Uterus (tissue), 4 donors: ENCODE results near the gene DDIT3. TPM values are rescaled to one million over a fixed set of nuclear protein-coding genes. Genes with fewer than 3 reads are reported as not detected.
"Not testable (repeated sequence)": the region's sequence is repeated elsewhere in the genome, so short reads cannot be mapped to it uniquely, and the experiment has no call there.

ENCODE experiments used
- DNase-seq, 2 donors: peaks; one replicate each; pipeline ENCODE4 v3.0.0-alpha.2; 2019 to 2020
- H3K27ac ChIP-seq, 2 donors: fragments of 200-600 bp; sonication (generic); 1 replicate in 1 of 2; 2 replicates in 1 of 2; pipeline ENCODE4 v1.5.1; 2016 to 2018
- H3K27me3 ChIP-seq, 2 donors: fragments of 200-600 bp; sonication (generic); one replicate each; pipeline ENCODE4 v1.5.1; 2018 to 2019; ENCODE audit warnings: control low read depth in 1 of 2
- H3K36me3 ChIP-seq, 2 donors: fragments of 200-600 bp; sonication (generic); one replicate each; pipeline ENCODE4 v1.5.1; 2019; ENCODE audit warnings: control low read depth in 1 of 2
- H3K4me1 ChIP-seq, 2 donors: fragments of 200-600 bp; sonication (generic); one replicate each; pipeline ENCODE4 v1.5.1; 2018 to 2019; ENCODE audit warnings: control low read depth in 1 of 2
- H3K4me3 ChIP-seq, 2 donors: fragments of 200-600 bp; sonication (generic); 1 replicate in 1 of 2; 2 replicates in 1 of 2; pipeline ENCODE4 v1.5.1; 2018 to 2019; ENCODE audit warnings: mild to moderate bottlenecking in 1 of 2
- H3K9me3 ChIP-seq, 2 donors: fragments of 200-600 bp; sonication (generic); one replicate each; pipeline ENCODE4 v1.5.1; 2019; ENCODE audit warnings: control low read depth in 1 of 2
- CTCF ChIP-seq, 4 experiments: fragments of 200-600 bp in 2 of 4; fragments of 450-650 bp in 2 of 4; sonication (generic) in 2 of 4; IDR thresholded peaks; one replicate each; pipeline ENCODE4 v1.5.1; 2016 to 2019; ENCODE audit warnings: antibody characterized with exemption in 4 of 4, mild to moderate bottlenecking in 2 of 4, moderate library complexity in 1 of 4
- POLR2A ChIP-seq, 2 donors: fragments of 450-650 bp; IDR thresholded peaks; one replicate each; pipeline ENCODE4 v1.6.1; 2016; ENCODE audit warnings: antibody characterized with exemption in 2 of 2, mild to moderate bottlenecking in 1 of 2, moderate library complexity in 1 of 2
- intact Hi-C: fragments of 100-400 bp; cut with DNase I; formaldehyde crosslinking; loops from one replicate; pipeline ENCODE4 v1.15.1; 2023; ENCODE audit warnings: low total_unique reads
- total RNA-seq, 4 donors: library from RNA; depleted of rRNA in 3 of 4; stranded (reverse); fragments of >200 nt in 3 of 4; gene quantifications; one replicate each; pipeline versions ENCODE4 v1.1.0 to v1.2.4, GENCODE V29; 2014 to 2023
- donor health status: DM: yes; HTN: yes; CAD: no.

Gene DDIT3
- total RNA-seq, 4 donors from 2014 or later: 2.3 to 28.2 (median 9.8) TPM

GRCh38 chr12:57518920-57519795 lies 1.2 kb downstream of the DDIT3 start:
- Histone ChIP-seq H3K36me3 (no peaks in the 10 kb centered on the region), H3K27me3 (no peaks in the 10 kb centered on the region), H3K27ac (peak overlapping the region; percentile 94 to 99), H3K9me3 (no peaks in the 10 kb centered on the region), H3K4me3 (peak overlapping the region; percentile 65 to 94), H3K4me1 (peaks cover 8 to 9% of the 10 kb centered on the region in 2 donors)
- intact Hi-C loops: no loop called here
- DNase-seq: peak; percentile 56 to 57
- TF ChIP-seq CTCF (IDR thresholded peaks at IDR 0.05) (no peak), POLR2A (IDR thresholded peaks at IDR 0.05) (no peak)

- DNase-seq: no peak
- Histone ChIP-seq H3K4me3 (peak overlapping the region in 1 of 2 donors; percentile 65), H3K36me3 (no peaks in the 10 kb centered on the region), H3K9me3 (no peaks in the 10 kb centered on the region), H3K27me3 (no peaks in the 10 kb centered on the region), H3K27ac (peak overlapping the region; percentile 94 to 99), H3K4me1 (peaks cover 2 to 8% of the 10 kb centered on the region in 2 donors)
- TF ChIP-seq POLR2A (IDR thresholded peaks at IDR 0.05) (no peak), CTCF (IDR thresholded peaks at IDR 0.05) (no peak)
- intact Hi-C loops: no loop called here
Observed at GRCh38 chr12:57518176-57518919, 2.0 kb downstream of the DDIT3 start.

GRCh38 chr12:57517718-57518117 lies 2.6 kb downstream of the DDIT3 start:
- DNase-seq, H3K4me3 ChIP-seq, H3K4me1 ChIP-seq, H3K27me3 ChIP-seq, intact Hi-C loops, H3K36me3 ChIP-seq, H3K9me3 ChIP-seq: not testable (repeated sequence)
- peak overlapping the region; percentile 94 to 99 for H3K27ac ChIP-seq

- Histone ChIP-seq H3K4me1 (peaks cover 2 to 8% of the 10 kb centered on the region in 2 donors), H3K36me3 (no peaks in the 10 kb centered on the region), H3K4me3 (no peak overlapping the region), H3K9me3 (no peaks in the 10 kb centered on the region), H3K27ac (peak overlapping the region in 1 of 2 donors; percentile 99), H3K27me3 (no peaks in the 10 kb centered on the region)
- intact Hi-C loops: no loop called here
- no peak for DNase-seq
- TF ChIP-seq CTCF (IDR thresholded peaks at IDR 0.05): no peak
- no peak for TF ChIP-seq POLR2A (IDR thresholded peaks at IDR 0.05)
Observed at GRCh38 chr12:57517187-57517586, 3.1 kb downstream of the DDIT3 start.

- Histone ChIP-seq H3K27ac (no peak overlapping the region), H3K36me3 (no peaks in the 10 kb centered on the region), H3K4me1 (peaks cover 2 to 8% of the 10 kb centered on the region in 2 donors), H3K27me3 (no peaks in the 10 kb centered on the region), H3K4me3 (no peak overlapping the region), H3K9me3 (no peaks in the 10 kb centered on the region)
- no peak for DNase-seq
- no peak for TF ChIP-seq POLR2A (IDR thresholded peaks at IDR 0.05)
- TF ChIP-seq CTCF (IDR thresholded peaks at IDR 0.05): no peak
- intact Hi-C loops: no loop called here
Observed at GRCh38 chr12:57516617-57517153, 3.6 kb downstream of the DDIT3 start.
